Left lung (tissue), 10 donors: ENCODE measurements around the gene RANBP17. TPM values are rescaled to one million over a fixed set of nuclear protein-coding genes. Genes with fewer than 3 reads are reported as not detected.

Experiments
- ATAC-seq: fragments of 200-7000 bp; cut with Tn5 transposase; one replicate; pipeline ENCODE4 v1.9.1; 2020; ENCODE audit warnings: moderate library complexity
- DNase-seq, 4 donors: peaks; one replicate each; pipeline ENCODE4 v3.0.0-alpha.2; 2013 to 2020
- H3K27ac ChIP-seq, 2 donors: fragments of 200-600 bp; sonication (generic) in 1 of 2; one replicate each; pipeline versions ENCODE4 v1.5.0 to v1.8.0; 2020 to 2021
- H3K27me3 ChIP-seq, 2 donors: fragments of 200-600 bp; sonication (generic) in 1 of 2; one replicate each; pipeline versions ENCODE4 v1.5.0 to v1.8.0; 2020 to 2021
- H3K36me3 ChIP-seq, 2 donors: fragments of 200-600 bp; sonication (generic) in 1 of 2; one replicate each; pipeline versions ENCODE4 v1.5.0 to v1.8.0; 2020 to 2021
- H3K4me1 ChIP-seq, 2 donors: fragments of 200-600 bp; one replicate each; pipeline ENCODE4 v1.8.0; 2021
- H3K4me3 ChIP-seq, 2 donors: fragments of 200-600 bp; sonication (generic) in 1 of 2; one replicate each; pipeline versions ENCODE4 v1.5.0 to v1.8.0; 2020 to 2021; ENCODE audit warnings: mild to moderate bottlenecking in 1 of 2
- H3K9me3 ChIP-seq, 2 donors: fragments of 200-600 bp; sonication (generic) in 1 of 2; one replicate each; pipeline versions ENCODE4 v1.5.0 to v1.8.0; 2020 to 2021
- CTCF ChIP-seq, 2 donors: fragments of 200-600 bp; sonication (generic) in 1 of 2; IDR thresholded peaks; one replicate each; pipeline versions ENCODE4 v1.5.0 to v1.8.0; 2021; ENCODE audit warnings: antibody characterized with exemption in 2 of 2
- intact Hi-C, 2 donors: fragments of 100-400 bp; cut with DNase I; formaldehyde crosslinking; loops; one replicate each; pipeline versions ENCODE4 v1.11.2 to v1.14.2; 2022
- polyA plus RNA-seq, 6 donors: library from polyadenylated mRNA; unstranded; fragments of 120-200 nt; gene quantifications; one replicate each; pipeline ENCODE4 v1.2.1, GENCODE V29; 2013; ENCODE audit not compliant: insufficient read length in 6 of 6
- total RNA-seq, 2 donors: library from RNA; stranded (reverse); fragmentation: NEBNext Ultra II Directional; extraction: Animal tissue kit (Norgen Biotek cat#: 25700); gene quantifications; one replicate each; pipeline ENCODE4 v1.2.1, GENCODE V29; 2021
- donor health status: DM: no; HTN: yes; CAD: no.
- donor health status: DM: no; HTN: no; CAD: no.

RANBP17 gene
- total and polyA plus RNA-seq, 8 donors: 17.0 to 44.5 (median 33.7) TPM

- no peak for ATAC-seq
- Histone ChIP-seq H3K4me3 (no peak overlapping the region), H3K27ac (no peak overlapping the region), H3K4me1 (no peaks in the 10 kb centered on the region), H3K27me3 (no peaks in the 10 kb centered on the region), H3K9me3 (no peaks in the 10 kb centered on the region), H3K36me3 (no peaks in the 10 kb centered on the region)
- no peak for TF ChIP-seq CTCF (IDR thresholded peaks at IDR 0.05)
- intact Hi-C loops: no loop called here
- DNase-seq: no peak
Measured at GRCh38 chr5:171261904-171262303, 400.1 kb downstream of the RANBP17 start.

GRCh38 chr5:171263181-171263580 is 401.4 kb downstream of the RANBP17 start:
- Histone ChIP-seq H3K27ac (no peak overlapping the region), H3K4me3 (no peak overlapping the region), H3K27me3 (no peaks in the 10 kb centered on the region), H3K9me3 (no peaks in the 10 kb centered on the region), H3K4me1 (no peaks in the 10 kb centered on the region), H3K36me3 (no peaks in the 10 kb centered on the region)
- intact Hi-C loops: no loop called here
- ATAC-seq (no peak), DNase-seq (no peak)
- TF ChIP-seq CTCF (IDR thresholded peaks at IDR 0.05): no peak

- no peaks in the 10 kb centered on the region for H3K4me1 ChIP-seq
- no peak for DNase-seq
- intact Hi-C loops: no loop called here
- no peaks in the 10 kb centered on the region for H3K36me3 ChIP-seq
- H3K27ac ChIP-seq: no peak overlapping the region
- H3K9me3 ChIP-seq: no peaks in the 10 kb centered on the region
- H3K27me3 ChIP-seq: no peaks in the 10 kb centered on the region
- ATAC-seq: no peak
- no peak overlapping the region for H3K4me3 ChIP-seq
- no peak for TF ChIP-seq CTCF (IDR thresholded peaks at IDR 0.05)
Measured at GRCh38 chr5:171264843-171265242, 403.0 kb downstream of the RANBP17 start.

- ATAC-seq (no peak), DNase-seq (no peak)
- intact Hi-C loops: no loop called here
- no peaks in the 10 kb centered on the region for H3K27me3 ChIP-seq
- H3K4me1 ChIP-seq: no peaks in the 10 kb centered on the region
- TF ChIP-seq CTCF (IDR thresholded peaks at IDR 0.05): no peak
- H3K4me3 ChIP-seq: no peak overlapping the region
- no peaks in the 10 kb centered on the region for H3K9me3 ChIP-seq
- no peak overlapping the region for H3K27ac ChIP-seq
- no peaks in the 10 kb centered on the region for H3K36me3 ChIP-seq
Measured at GRCh38 chr5:171268700-171269620, 407.1 kb downstream of the RANBP17 start.

- no peak for ATAC-seq
Measured at GRCh38 chr5:171269717-171270116, 407.9 kb downstream of the RANBP17 start.

More at GRCh38 chr5:171269717-171270116, 407.9 kb downstream of the RANBP17 start:
- no peaks in the 10 kb centered on the region for H3K9me3 ChIP-seq
- H3K4me1 ChIP-seq: no peaks in the 10 kb centered on the region
- H3K4me3 ChIP-seq: no peak overlapping the region
- H3K36me3 ChIP-seq: no peaks in the 10 kb centered on the region
- no peak for DNase-seq
- H3K27ac ChIP-seq: no peak overlapping the region
- intact Hi-C loops: no loop called here
- H3K27me3 ChIP-seq: no peaks in the 10 kb centered on the region
- TF ChIP-seq CTCF (IDR thresholded peaks at IDR 0.05): no peak
